NCI-H510A (cell line): Measurements from ENCODE around the gene E2F1.
A peak's percentile ranks its signal among the peaks of the same experiment; 100 is the strongest.

ENCODE experiments used
- DNase-seq: peaks from one replicate; lab custom pipeline; 2025; lab: John Stamatoyannopoulos, UW

E2F1 gene, protein sequence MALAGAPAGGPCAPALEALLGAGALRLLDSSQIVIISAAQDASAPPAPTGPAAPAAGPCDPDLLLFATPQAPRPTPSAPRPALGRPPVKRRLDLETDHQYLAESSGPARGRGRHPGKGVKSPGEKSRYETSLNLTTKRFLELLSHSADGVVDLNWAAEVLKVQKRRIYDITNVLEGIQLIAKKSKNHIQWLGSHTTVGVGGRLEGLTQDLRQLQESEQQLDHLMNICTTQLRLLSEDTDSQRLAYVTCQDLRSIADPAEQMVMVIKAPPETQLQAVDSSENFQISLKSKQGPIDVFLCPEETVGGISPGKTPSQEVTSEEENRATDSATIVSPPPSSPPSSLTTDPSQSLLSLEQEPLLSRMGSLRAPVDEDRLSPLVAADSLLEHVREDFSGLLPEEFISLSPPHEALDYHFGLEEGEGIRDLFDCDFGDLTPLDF

DNA sequence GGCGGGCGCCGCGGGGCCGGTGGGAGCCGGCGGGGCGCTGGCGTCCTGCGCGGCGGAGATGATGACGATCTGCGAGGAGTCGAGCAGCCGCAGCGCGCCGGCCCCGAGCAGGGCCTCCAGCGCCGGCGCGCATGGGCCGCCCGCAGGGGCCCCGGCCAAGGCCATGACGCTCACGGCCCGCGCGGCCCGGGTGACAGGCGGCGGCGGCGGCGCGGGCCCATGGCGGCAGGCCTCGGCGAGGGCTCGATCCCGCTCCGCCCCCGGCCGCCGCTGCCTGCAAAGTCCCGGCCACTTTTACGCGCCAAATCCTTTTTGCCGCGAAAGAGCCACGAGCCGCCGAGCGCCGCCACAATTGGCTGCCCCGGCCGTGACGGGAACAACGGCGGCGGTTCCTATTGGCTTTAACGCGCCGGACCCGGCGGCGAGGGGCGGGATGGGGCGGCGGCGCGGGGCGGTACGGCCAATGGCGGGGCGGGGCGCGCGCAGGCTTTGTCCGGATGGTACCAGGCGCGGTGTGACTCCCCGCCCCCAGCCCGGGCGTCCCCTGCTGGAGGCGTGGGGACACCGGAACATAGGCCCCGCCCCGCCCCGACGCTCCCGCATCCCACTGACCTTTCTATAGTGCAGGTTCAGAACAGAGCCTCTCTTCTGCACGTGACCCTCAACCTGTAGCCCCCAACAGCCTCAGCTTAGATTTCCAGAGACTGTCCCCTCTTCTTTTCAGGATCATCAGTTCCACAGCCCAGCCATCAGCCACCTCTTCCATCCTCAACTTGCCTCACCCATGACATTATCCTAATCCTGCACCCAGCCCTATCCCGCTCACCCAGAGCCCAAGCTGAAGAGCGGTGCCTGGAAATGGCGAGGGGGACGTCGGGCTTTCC lies at the start of gene E2F1:
Gene E2F1, minus strand, starts transcription at position 286 of the 884 bp plus-strand sequence. Its CDS starts 121 bp downstream, at position 165.
- DNase-seq, result peak; percentile 93

DNA sequence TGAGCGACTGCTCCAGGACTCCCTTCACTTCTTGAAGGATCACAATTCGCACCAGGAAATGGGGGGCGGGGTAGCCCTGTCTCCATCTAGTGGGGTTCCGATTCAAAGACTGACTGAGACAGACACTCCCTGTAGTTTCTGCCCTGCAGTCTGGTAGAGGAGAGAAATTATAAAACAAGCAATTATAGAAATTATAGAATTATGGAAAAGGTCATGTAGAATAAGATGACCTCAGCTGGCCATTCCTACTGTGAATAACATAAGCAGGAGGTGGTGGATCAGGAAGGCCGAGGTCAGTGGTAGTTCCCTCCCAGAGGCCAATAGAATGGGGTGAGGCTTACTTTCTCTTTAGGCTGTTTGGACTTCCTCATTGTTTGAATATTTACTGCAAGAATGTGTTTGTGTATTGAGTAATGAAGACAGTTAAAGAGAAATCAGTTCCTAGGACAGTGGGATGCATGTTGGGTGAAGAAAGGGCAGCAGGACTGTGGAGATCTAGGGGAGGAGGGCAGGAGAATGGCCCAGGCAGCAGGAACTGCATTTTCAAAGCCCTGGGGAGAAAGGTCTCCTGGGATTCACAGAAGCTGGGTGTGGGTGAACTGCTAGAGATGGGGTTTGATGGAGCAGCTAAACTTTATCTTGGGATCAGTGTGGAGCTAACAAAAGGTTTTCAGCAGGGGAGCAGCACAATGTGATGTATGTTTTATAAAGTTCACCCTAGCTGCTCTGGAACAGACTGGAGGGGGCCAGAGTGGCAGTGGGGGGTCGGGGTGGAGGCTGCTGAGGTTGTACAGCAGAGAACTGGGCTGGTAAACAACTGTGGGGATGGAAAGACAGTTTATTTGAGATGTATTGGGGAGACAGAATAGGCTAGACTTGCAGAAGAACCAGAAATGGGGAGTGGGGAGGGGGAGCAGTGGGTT lies 47.7 kb upstream of the E2F1 start:
- DNase-seq, result no peak

DNA sequence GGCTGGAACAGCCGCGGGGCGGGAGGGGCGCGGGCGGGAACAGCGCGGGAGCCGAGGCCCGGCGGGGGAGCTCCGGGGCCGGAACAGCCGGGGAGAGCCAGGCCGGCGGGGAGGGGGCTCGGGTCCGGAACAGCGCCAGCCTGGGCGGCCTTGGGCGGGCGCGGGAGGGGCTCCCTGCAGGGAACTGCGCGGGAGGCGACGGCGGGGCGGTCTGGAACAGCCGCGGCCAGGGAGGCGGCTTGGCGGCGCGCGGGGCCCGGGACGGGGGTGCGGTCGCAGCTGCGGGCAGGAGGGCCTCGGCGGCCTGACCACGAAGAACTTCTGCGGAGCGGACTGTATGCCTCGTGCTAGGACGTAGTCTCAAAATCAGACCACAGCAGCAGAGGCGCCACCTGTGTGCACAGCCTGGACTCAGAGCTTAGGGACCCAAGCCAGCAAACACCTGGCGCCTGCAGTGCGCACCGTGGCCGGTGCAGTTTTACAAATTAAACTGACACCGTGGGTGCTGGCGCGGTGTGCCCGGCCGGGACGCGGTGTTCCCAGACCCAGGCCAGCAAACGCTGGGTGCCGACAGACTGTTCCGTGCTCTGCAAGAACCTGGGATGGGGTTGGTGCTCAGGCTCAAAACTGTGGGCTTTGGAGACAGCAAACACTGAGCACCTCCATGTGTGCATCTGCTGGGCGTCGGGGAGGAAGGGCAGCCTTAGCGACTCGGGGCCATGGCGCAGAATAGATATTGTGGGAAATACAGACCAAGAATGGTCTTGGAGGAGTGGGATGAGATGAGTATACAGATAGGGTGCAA lies 46.2 kb upstream of the E2F1 start:
- DNase-seq, result peak; percentile 92

DNA sequence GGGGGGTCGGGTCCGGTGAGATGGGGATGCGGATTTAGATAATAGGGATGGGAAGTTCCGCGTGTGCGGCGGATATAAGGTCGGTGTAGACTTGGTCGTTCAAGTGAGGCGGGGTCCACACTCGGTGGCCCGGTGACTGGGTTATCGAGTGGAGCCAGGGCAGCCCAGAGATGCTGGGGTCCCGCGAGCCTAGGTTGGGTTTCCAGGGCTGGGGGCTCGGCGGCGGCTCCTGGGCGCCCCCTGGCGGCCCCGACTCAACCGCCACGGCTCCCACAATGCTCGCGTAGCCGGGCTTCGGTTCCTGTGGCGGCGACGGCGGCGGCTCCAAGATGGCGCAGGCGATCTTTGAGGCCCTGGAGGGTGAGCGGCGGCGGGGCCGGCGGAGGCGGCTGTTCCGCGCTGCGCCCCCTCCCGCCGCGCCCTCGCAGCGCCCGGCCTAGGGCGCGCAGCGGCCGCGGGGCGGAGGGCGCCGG lies 45.5 kb upstream of the E2F1 start, which contains the start of gene ZNF341:
Gene ZNF341, plus strand, starts transcription at position 304 of the 473 bp plus-strand sequence. Its CDS starts 26 bp downstream, at position 330.
- DNase-seq, result peak; percentile 92

DNA sequence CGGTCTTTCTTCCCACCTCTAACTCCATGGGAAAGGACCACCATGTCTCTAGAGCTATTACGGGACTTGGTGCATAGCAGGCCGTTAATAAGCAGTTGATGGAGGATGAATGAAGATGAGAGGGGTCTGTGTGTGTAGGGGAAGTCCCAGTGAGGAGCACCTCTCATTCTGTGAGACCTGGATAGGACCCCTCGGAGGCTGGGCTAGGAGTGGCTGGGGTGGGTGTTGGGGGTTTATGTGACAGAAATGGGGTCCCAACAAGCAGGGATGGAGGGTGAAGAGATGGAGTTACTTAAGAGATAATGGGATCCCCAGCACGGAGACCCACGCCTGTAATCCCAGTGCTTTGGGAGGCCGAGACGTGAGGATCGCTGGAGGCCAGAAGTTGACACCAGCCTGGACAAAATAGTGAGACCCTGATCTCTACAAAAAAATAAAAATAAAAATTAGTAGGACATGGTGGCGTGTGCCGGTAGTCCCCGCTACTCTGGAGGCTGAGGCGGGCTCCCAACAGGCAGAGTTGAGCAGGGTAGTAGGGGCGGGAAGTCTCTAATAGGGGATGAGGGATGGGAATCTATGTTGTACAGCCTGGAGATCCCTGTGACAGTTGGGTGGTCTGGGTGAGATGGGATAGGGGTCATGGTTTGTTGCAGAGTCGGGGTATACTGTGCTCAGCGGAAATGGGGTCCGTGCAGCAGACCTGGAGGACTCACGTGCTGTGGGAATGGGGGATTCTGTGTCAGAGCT lies 44.9 kb upstream of the E2F1 start:
- no peak for DNase-seq

DNA sequence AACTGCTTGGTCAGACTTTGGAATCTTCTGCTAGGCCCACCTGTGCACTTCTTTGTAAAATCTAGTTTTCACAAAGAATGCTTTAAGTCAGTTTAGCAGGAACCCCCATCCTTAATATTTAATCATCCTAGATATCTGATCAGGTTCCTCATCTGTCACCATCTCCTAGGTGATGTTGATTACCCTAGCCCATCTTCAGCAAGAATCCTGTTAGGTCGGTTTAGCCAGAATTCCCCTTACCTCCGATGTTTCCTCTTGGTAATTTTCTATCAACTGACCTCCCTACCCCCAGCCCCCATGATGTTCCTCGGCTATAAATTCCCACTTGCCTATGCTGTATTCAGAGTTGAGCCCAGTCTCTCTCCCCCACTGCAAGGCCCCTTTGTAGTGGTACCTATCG lies 42.9 kb upstream of the E2F1 start:
- no peak for DNase-seq

DNA sequence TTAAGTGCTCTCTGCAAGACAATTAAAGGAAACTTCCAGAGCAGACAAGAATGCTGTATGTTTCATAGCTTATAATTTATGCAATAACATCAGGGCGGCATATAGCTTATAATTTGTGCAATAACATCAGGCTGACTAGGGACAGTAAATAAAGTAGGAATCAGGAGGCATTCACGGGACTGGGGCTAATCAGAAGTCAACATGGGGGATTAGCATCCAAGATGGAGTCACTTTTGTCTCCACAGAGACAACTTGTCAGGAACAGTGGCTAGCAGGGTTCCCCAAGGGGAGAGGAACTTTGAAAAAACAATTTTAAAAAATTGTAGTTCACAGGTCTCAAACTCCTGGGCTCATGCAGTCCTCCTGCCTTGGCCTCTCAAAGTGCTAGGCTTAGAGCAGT lies 42.3 kb upstream of the E2F1 start:
- DNase-seq, result no peak

DNA sequence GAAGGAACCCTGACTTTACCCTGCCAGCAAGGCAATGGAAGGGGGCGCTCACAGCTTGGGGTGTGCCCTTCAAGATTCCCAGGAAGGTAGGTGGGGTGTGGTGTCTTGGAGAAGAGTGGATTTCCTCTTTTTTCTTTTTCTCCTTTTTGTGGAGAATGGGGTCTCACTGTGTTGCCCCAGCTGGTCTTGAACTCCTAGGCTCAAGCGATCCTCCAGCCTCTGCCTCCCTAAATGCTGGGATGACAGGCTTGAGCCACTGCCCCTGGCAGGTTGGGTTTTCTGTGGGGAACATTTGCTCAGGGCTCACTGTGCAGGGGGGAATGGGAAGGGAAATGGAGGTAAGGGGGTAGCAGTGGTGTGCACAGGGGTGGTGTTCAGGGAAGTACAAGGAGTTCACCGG lies 41.6 kb upstream of the E2F1 start:
- no peak for DNase-seq

DNA sequence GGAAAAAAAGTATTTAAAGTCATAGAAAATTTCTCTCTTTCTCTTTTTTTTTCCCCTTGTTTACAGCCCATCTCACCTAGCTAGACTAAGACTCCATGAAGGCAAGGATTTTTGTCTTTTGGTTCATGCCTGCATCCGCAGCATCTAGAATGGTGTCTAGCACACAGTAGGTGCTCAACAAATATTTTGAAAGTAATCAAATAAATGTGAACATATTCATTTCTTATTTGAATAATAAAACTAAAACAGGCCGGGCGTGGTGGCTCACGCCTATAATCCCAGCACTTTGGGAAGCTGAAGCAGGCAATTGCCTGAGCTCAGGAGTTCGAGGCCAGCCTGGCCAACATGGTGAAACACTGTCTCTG lies 40.9 kb upstream of the E2F1 start:
- DNase-seq, result no peak

DNA sequence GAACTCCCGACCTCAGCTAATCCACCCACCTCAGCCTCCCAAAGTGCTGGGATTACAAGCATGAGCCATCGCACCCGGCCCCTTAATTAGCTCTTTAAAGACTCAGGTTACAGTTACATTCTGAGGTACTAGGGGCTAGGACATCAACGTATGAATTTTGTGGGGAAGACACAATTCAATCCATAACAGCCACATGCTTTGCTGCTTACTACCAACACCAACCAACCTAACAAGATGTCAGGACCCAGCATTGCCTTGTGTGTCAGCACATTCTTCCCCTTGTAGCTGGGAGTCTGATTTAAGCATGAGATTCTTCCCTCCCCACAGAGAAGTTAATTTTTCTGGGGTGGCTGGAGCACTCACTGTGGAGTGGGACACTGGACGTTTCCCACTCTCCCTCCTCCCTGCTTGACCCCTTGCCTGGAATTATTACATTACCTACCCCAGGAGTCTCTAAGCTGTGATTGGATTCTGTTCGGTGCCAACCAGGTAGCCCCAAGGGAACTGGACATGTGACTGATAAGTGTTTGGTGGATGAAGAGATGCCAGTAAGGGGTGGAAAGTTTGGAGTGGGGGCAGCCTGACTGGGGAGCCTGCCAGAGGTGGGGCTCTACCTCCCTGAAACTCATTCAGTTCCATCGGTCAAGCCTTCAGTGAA lies 39.6 kb upstream of the E2F1 start:
- DNase-seq, result no peak

DNA sequence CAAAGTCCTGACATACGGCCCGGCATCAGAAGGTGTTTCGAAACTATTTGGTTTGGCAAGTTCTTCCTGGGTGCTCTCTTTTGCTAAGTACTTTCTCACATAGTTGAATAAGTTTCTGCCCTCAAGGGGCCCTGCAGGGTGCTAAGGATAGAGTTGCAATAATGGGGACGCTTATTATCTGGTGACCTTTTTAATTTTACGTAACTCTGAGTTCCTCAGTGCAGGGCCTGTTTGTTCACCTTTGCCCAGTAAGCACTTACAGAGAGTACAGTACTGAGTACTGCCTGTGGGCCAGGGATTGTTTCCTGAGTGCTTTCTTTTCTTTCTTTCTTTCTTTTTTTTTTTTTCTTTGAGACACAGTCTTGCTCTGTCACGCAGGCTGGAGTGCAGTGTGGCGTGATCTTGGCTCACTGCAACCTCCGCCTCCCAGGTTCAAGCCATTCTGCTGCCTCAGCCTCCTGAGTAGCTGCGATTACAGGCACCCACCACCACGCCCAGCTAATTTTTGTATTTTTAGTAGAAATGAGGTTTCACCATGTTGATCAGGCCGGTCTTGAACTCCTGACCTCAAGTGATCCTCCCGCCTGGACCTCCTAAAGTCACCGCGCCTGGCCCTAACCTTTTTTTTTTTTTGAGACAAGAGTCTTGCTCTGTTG lies 38.4 kb upstream of the E2F1 start:
- no peak for DNase-seq

DNA sequence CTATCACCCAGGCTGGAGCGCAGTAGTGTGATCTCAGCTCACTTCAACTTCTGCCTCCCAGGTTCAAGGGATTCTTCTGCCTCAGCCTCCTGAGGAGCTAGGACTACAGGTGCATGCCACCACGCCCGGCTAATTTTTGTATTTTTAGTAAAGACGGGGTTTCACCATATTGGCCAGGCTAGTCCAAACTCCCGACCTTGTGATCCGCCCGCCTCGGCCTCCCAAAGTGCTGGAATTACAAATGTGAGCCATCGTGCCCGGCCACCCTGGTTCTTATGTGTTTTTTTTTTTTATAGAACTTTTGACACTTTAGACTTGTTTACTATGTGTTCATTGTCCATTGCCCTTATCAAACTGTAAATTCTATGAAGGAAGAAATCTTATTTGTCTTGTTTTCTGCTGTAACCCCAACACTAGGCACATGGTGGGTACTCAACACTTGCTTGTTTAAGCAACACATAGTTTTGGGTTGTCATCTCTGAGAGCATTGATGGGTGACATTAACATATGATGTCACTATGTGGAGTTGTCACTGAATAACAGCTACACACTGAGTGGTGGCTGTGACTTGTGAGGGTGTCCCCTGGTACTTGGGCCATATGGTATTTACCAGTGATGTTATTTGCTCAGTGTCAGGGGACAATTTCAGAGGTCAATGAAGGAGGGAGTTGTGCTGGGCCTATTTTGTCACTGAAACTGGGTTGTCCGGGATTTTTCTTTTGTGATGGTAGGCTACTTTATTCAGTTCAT lies 35.4 kb upstream of the E2F1 start:
- DNase-seq, result no peak

DNA sequence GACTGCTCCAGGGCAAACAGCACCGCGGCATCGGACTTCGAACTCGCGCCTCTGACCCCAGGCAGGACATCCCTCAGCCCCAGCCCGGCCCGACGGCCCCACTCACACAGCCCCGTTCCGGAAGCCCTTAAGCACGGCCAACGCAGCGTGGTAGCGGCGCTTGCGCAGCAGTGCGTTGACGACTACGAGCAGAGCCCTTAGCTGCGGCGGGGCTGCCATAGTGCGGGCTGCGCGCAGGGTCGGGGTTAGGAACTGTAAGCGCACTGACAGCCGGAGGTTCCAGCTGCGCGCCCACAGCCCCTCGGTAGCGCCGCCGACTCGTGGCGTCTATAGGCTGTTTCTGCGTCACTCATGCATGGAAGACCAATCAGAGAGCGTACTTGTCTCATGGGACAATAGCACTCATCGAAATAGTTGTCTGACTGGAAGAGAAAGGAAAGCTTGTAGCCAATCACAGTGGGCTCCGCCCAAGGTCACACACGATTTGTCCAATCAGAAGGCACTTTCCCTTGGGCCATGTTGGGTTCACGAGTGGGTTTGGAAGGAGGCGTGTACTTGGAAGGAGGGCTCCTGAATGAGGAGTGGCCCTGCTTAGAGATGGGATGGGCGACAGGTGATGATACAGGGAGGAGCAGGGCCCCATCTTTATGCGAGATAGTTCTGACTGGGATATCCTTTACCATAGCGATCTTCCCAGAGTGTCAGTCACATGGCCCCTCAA lies 34.0 kb upstream of the E2F1 start, which contains the start of gene PXMP4:
Gene PXMP4, minus strand, starts transcription at position 322 of the 721 bp plus-strand sequence. Its CDS starts 103 bp downstream, at position 219.
- DNase-seq, result peak; percentile 95

DNA sequence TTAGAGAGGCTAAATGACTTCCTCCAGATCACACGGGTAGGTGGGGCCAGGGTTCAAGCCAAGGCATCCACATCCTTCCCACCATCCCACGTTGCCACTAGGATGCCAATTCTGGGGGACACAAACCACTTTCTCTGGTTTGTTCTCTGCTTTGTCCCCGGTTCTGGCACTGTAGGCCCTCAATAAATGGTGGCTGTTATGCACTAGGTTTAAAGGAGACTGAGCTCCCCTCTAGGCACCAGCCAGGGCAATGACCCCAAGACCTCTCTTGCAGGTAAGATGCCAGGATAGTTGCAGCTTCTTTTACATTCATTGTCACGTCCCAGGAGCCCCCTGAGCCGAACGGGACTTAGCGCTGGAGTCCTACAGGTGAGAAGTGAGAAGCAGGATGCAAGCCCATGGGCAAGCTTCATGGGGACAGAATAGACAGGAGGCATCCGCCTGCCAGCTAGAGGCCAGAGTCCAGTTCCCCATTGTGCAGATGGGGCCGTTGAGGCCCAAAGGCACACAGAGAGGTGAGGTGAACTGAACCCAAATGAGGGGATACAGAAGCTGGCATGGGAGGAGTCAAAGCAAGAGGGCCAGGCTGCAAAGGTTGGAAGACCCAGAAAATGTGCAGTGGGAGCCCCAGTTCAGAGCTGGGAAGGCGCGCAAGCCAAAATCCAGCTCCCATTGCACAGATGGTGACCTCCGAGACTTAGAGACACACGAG lies 33.2 kb upstream of the E2F1 start:
- no peak for DNase-seq

DNA sequence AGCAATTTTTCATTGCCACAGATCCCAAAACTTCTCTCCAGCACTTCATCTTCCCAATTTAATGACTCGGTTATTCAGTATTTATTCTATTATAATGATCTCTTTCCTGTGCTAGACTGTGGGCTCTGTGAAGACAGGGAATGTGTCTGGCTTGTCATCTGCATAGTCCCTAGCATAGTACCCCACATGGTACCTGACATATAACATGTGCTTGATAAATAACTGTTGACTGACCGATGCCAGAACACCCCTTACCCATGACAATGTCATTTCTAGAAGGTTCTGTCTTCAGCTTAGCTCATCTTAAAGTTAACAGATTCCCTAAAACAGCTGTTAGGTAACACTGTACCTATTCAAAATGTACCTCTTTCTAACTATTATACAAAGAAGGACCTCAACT lies 30.3 kb upstream of the E2F1 start:
- no peak for DNase-seq

DNA sequence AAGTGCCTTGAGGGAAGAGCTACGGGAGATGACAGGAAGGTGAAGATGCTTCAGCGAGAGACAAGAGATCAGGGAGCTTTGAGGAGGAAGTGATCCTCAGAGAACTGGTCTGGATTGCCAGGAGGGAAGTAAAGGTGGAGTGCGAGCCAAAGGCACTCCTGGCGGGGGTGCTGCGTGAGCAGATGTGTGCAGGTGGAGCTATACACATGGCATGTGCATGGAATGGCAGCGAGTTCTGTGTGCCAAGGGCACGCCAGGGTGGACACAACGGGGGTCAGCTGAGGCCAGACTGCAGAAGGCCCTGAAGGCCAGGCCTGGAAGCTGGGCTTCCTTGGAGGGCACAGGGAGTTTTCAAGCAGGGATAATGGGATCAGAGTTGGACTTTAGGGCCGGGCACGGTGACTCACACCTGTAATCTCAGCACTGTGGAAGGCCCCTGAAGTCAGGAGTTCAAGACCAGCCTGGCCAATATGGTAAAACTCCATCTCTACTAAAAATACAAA lies 27.7 kb upstream of the E2F1 start:
- no peak for DNase-seq

DNA sequence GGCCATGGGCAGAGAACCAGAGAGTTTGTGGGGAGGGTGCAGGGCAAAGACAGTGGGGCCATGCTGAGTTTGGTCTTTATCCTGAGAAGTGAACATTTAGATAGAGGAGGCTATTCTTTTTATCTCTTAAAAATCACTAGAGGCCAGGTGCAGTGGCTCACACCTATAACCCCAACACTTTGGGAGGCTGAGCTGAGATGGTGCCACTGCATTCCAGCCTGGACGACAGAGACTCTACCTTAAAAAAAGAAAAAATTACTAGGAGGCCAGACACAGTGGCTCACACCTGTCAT lies 25.2 kb upstream of the E2F1 start:
- no peak for DNase-seq
